Forelimb muscle (tissue), 1 donor: ENCODE results near the gene C12orf76. TPM values are rescaled to one million over a fixed set of nuclear protein-coding genes. Genes with fewer than 3 reads are reported as not detected.
"Not testable (repeated sequence)": the region's sequence is repeated elsewhere in the genome, so short reads cannot be mapped to it uniquely, and the experiment has no call there.

Experiments used
- DNase-seq: peaks from one replicate; pipeline ENCODE4 v3.0.0-alpha.2; 2013; ENCODE audit warnings: low read depth
- polyA plus RNA-seq: library from polyadenylated mRNA; unstranded; fragments of 120-200 nt; gene quantifications from one replicate; pipeline ENCODE4 v1.2.1, GENCODE V29; 2013; ENCODE audit not compliant: insufficient read length

C12orf76 gene
- polyA plus RNA-seq, 1 donor = 29.9 TPM

DNA sequence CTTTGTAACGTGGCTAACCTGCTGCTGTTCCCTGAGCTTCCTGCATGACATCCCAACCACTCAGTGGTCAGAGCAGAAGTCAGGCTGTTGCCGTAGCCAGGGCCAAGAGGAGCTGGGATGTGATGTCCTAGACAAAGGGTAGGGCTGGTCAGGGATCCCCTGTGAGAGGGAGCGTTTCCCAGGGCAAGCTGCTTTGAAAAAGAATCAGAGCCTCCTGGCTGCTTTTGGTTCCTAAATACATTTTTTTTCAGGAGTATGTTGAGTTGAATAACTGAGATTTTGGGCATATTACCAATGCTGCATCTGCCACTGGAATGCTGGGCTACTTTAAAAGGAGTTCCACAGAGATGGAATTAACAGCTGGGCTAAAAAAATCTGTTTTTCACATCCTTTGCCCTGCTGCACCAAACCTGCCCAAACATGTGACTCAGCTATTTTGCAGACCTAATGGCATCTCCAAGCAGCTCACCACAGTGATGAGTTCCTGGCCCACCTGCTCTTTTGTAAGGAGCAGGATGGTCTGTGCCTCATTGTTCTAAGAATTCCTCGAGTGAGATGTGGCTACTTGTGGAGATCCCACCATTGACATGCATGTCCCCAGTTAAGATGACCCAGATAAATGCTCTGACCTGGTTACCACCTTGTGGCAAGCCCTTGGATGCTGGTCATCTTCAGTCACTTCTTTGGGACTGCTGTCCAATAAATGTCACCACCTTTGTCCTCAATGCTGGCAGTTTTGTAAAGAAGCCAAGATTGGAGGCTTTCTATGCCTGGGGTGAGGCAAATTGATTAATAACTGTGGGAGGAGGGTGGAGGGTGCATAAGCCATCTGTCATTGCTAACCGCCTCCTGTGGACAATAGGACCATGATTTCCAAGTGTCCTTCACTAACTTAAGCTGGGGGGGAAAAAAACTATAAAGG is 25.0 kb downstream of the C12orf76 start:
- DNase-seq = no peak

DNA sequence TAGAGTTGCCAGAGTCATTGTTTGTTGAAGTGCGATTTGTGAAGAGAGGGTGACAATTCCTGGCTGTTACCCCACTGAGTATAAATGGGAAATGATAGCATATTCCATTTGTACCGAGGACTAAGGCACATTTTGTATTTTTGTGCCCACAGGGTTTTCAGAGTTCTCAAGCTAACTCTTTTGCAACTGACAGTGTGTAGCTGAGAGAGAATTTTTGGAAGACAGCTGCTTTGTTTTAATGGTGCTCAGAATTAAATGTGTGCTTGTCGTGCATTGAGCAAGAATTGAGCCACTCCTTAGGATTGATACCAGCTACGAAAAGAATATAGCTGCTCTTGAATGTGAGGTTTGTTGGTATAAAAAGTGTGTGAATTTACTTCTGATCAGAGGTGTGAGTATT is 27.4 kb downstream of the C12orf76 start:
- no peak for DNase-seq

DNA sequence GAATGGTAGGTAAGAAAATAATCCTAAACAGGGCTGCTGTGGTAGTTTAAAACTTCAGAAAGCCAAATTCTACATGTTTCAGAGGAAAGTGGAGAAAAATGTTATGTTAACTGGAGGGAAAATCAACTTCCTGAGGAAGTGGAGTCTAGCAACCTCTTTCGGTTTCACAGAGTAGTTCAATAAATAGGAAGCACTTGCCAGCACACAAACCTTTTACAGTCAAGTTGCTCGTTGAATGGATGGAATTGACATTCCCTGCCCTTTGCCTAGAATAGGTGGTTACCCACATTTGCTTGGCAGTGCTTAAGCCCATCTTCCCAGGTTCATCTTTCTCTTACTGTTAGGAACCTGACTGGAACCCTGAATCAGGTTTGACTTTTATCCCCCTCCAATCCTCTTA is 33.2 kb downstream of the C12orf76 start:
- no peak for DNase-seq

GRCh38 chr12:110012659-110013058 is 35.7 kb downstream of the C12orf76 start:
- no peak for DNase-seq

- DNase-seq = no peak
These were observed 36.2 kb downstream of the C12orf76 start for GRCh38 chr12:110012137-110012536.

GRCh38 chr12:110010853-110011723 is 37.2 kb downstream of the C12orf76 start:
- DNase-seq = no peak

- not testable (repeated sequence) for DNase-seq
These were observed 39.5 kb downstream of the C12orf76 start for GRCh38 chr12:110008681-110009398.

- no peak for DNase-seq
These were observed 40.4 kb downstream of the C12orf76 start for GRCh38 chr12:110007881-110008280.

- DNase-seq = no peak
These were observed 42.2 kb downstream of the C12orf76 start for GRCh38 chr12:110006115-110006514.

DNA sequence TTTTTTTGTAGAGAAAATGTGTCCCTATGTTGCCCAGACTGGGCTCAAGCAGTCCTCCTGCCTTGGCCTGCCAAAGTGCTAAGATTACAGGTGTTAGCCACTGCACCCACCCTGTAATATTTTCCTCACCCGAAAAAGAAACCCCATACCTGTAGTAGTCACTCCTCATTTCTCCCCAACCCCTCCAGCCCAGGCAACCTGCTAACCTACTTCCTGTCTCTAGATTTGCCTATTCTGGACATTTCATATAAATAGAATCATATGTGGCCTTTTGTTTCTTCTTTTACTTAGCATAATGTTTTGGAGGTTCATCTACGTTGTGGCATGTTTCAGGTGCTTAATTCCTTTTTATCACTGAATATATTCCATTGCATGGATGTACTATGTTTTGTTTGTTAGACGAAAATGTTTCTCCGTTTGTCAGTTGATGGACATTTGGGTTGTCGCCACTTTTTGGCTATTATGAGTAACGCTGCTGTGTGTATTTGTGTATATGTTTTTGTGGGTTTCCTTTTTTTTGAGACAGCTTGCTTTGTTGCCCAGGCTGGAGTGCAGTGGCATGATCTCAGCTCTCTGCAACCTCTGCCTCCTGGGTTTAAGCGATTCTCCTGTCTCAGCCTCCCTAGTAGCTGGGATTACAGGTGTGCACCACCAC is 42.9 kb downstream of the C12orf76 start:
- DNase-seq = no peak

- no peak for DNase-seq
These were observed 43.7 kb downstream of the C12orf76 start for GRCh38 chr12:110004598-110004997.

GRCh38 chr12:110002676-110003515 is 45.4 kb downstream of the C12orf76 start:
- DNase-seq = no peak

GRCh38 chr12:110001596-110001995 is 46.7 kb downstream of the C12orf76 start:
- DNase-seq = no peak

DNA sequence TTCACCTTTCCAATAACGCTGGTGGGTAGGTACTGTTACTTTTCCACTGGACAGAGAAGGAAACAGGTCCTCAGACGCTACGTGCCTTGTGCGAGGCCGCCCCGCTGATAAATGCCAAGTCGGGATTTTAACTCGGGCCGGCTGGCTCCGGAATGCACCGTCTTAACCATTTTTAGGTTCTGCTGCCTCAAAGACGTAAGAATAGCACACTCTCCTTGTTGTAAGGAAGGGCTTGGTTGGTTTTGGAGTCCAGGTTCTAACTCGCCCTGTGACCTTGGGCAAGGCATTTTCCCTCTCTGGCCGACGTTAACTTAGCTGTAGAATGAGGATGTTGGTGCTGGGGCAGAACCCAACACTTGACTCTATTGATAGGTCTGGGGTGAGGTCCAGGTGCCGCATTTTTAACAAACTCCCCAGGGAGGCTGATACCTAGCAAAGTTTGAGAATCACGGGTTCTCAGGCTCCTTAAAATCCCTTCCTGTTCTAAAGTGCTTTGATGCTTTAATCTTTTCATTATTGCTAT is 48.3 kb downstream of the C12orf76 start:
- no peak for DNase-seq

DNA sequence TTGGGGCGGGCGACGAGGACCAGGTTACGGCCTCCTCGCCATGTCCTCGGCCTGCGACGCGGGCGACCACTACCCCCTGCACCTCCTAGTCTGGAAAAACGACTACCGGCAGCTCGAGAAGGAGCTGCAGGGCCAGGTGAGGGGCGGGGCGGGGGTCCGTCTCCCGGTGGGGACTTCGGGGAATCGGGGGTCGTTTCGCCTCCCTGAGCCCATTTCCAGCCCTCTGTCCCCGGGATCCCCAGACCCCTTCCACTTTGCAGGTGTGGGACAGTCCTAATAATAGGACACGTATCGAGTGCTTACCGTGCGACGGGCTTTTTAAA is 48.7 kb downstream of the C12orf76 start:
- DNase-seq = no peak

- peak; percentile 88 for DNase-seq
These were observed 49.2 kb downstream of the C12orf76 start, which contains the start of gene ANKRD13A for GRCh38 chr12:109998904-109999648. TSS of gene ANKRD13A (plus strand) at chr12:109999430. CDS start at chr12:109999689, 259 bp downstream.

- DNase-seq = no peak
These were observed 50.0 kb downstream of the C12orf76 start for GRCh38 chr12:109998241-109998903.

- no peak for DNase-seq
These were observed 50.9 kb downstream of the C12orf76 start for GRCh38 chr12:109997393-109997792.

- no peak for DNase-seq
These were observed 51.9 kb downstream of the C12orf76 start for GRCh38 chr12:109996483-109996853.
